Measurements from ENCODE around the gene MAST4.

Gene MAST4

GRCh38 chr5:66881480-66882161, 285.4 kb downstream of the MAST4 start:
- DNase-seq: no peak

- no peak for DNase-seq
Observed at GRCh38 chr5:66882606-66883227, 286.5 kb downstream of the MAST4 start.

- no peak for DNase-seq
Observed at GRCh38 chr5:66884564-66885243, 288.5 kb downstream of the MAST4 start.

GRCh38 chr5:66886941-66887340, 290.7 kb downstream of the MAST4 start:
- DNase-seq: no peak

- DNase-seq: no peak
Observed at GRCh38 chr5:66888613-66889012, 292.4 kb downstream of the MAST4 start.

GRCh38 chr5:66889056-66889455, 292.9 kb downstream of the MAST4 start:
- no peak for DNase-seq

GRCh38 chr5:66889524-66889923, 293.3 kb downstream of the MAST4 start:
- no peak for DNase-seq

GRCh38 chr5:66891184-66891925, 295.2 kb downstream of the MAST4 start:
- no peak for DNase-seq

GRCh38 chr5:66892716-66893115, 296.5 kb downstream of the MAST4 start:
- DNase-seq: no peak

- no peak for DNase-seq
Observed at GRCh38 chr5:66894480-66895240, 298.5 kb downstream of the MAST4 start.

GRCh38 chr5:66896171-66896570, 300.0 kb downstream of the MAST4 start:
- DNase-seq: no peak

- DNase-seq: no peak
Observed at GRCh38 chr5:66897356-66897755, 301.2 kb downstream of the MAST4 start.

GRCh38 chr5:66898241-66898995, 302.2 kb downstream of the MAST4 start:
- DNase-seq: no peak

GRCh38 chr5:66903218-66903617, 307.0 kb downstream of the MAST4 start:
- no peak for DNase-seq

- DNase-seq: no peak
Observed at GRCh38 chr5:66903709-66904108, 307.5 kb downstream of the MAST4 start.

GRCh38 chr5:66904189-66904588, 308.0 kb downstream of the MAST4 start:
- DNase-seq: no peak

GRCh38 chr5:66906021-66906420, 309.8 kb downstream of the MAST4 start:
- DNase-seq: no peak

- DNase-seq: no peak
Observed at GRCh38 chr5:66908230-66908629, 312.0 kb downstream of the MAST4 start.

GRCh38 chr5:66909364-66909763, 313.2 kb downstream of the MAST4 start:
- DNase-seq: no peak

GRCh38 chr5:66912787-66913186, 316.6 kb downstream of the MAST4 start:
- no peak for DNase-seq

GRCh38 chr5:66915531-66915930, 319.3 kb downstream of the MAST4 start:
- no peak for DNase-seq

- DNase-seq: no peak
Observed at GRCh38 chr5:66922881-66923280, 326.7 kb downstream of the MAST4 start.

Data from NK-92 treated with Interleukin-12 subunit alpha and Interleukin-12 subunit beta, amount 100 ng/mL, for 24 hours (cell line).